Smooth muscle cell (in vitro differentiated cells): Measurements from ENCODE around the gene FUNDC1. TPM values are rescaled to one million over a fixed set of nuclear protein-coding genes. Genes with fewer than 3 reads are reported as not detected.
"Not testable (repeated sequence)": the region's sequence is repeated elsewhere in the genome, so short reads cannot be mapped to it uniquely, and the experiment has no call there.

ENCODE experiments used
- DNase-seq: peaks from one replicate; lab custom pipeline; 2025; ENCODE audit not compliant: unreplicated experiment; lab: John Stamatoyannopoulos, UW
- H2AFZ ChIP-seq: fragments of 200-600 bp; sonication (generic); 2 replicates; pipeline ENCODE4 v1.6.0; 2016; ENCODE audit warnings: antibody characterized with exemption, low read depth, mild to moderate bottlenecking
- H3F3A ChIP-seq: fragments of 200-600 bp; sonication (generic); 2 replicates; pipeline ENCODE4 v1.6.0; 2017; ENCODE audit warnings: antibody characterized with exemption, low read depth
- H3K27ac ChIP-seq: fragments of 200-600 bp; sonication (generic); 2 replicates; pipeline ENCODE4 v1.5.1; 2016; ENCODE audit warnings: low read depth, mild to moderate bottlenecking
- H3K27me3 ChIP-seq: fragments of 200-600 bp; sonication (generic); 2 replicates; pipeline ENCODE4 v1.6.1; 2016; ENCODE audit warnings: low read depth, mild to moderate bottlenecking
- H3K36me3 ChIP-seq: fragments of 200-600 bp; sonication (generic); 2 replicates; pipeline ENCODE4 v1.5.1; 2016; ENCODE audit warnings: low read depth
- H3K4me1 ChIP-seq: fragments of 200-600 bp; sonication (generic); 2 replicates; pipeline ENCODE4 v1.5.1; 2016; ENCODE audit warnings: low read depth
- H3K4me2 ChIP-seq: fragments of 200-600 bp; sonication (generic); 2 replicates; pipeline ENCODE4 v1.6.0; 2016; ENCODE audit warnings: mild to moderate bottlenecking
- H3K4me3 ChIP-seq: fragments of 200-600 bp; sonication (generic); 2 replicates; pipeline ENCODE4 v1.5.1; 2016; ENCODE audit warnings: mild to moderate bottlenecking
- H3K79me2 ChIP-seq: fragments of 200-600 bp; sonication (generic); 2 replicates; pipeline ENCODE4 v1.6.0; 2016; ENCODE audit warnings: low read depth, mild to moderate bottlenecking
- H3K9ac ChIP-seq: fragments of 200-600 bp; sonication (generic); 2 replicates; pipeline ENCODE4 v1.6.0; 2016; ENCODE audit warnings: low read depth
- H3K9me3 ChIP-seq: fragments of 200-600 bp; sonication (generic); replicated peaks from 2 replicates; pipeline ENCODE4 v1.5.1; 2016; ENCODE audit warnings: low read depth
- H4K20me1 ChIP-seq: fragments of 200-600 bp; sonication (generic); 2 replicates; pipeline ENCODE4 v1.6.0; 2016; ENCODE audit warnings: low read depth
- CTCF ChIP-seq: fragments of 200-600 bp; sonication (generic); IDR thresholded peaks from 2 replicates; pipeline ENCODE4 v1.5.1; 2017; ENCODE audit warnings: borderline replicate concordance, mild to moderate bottlenecking, antibody characterized with exemption; ENCODE audit not compliant: insufficient read depth, poor library complexity, severe bottlenecking
- WGBS: methylation state at CpG from one replicate; pipeline ENCODE4 v1.1.7; 2016; ENCODE audit warnings: low lambda C conversion rate; 5-methylcytosine and 5-hydroxymethylcytosine counted together
- polyA plus RNA-seq: library from polyadenylated mRNA; unstranded; fragments of >200 nt; fragmentation: Nextera tagmentation; extraction: Ambion mirVana; gene quantifications from 2 replicates; pipeline ENCODE4 v1.2.1, GENCODE V29; 2016
- total RNA-seq: library from RNA; depleted of rRNA; stranded (reverse); fragments of >200 nt; gene quantifications from 2 replicates; pipeline ENCODE4 v1.2.3, GENCODE V29; 2014

The FUNDC1 gene
- total and polyA plus RNA-seq, 2 experiments from 2014 or later: 16.8 to 21.6 TPM

GRCh38 chrX:44550563-44550962, 7.9 kb upstream of the FUNDC1 start:
- no peak for DNase-seq
- no peaks in the 10 kb centered on the region for H3K79me2 ChIP-seq
- no peaks in the 10 kb centered on the region for H3K4me1 ChIP-seq
- 75% methylated on average over 5 of the region's 5 CpGs for WGBS
- H3K9ac ChIP-seq: no peak overlapping the region
- no peak overlapping the region for H3K4me3 ChIP-seq
- H4K20me1 ChIP-seq: no peaks in the 10 kb centered on the region
- no peak overlapping the region for H3K4me2 ChIP-seq
- H2AFZ ChIP-seq: no peak overlapping the region
- TF ChIP-seq CTCF: no peak
- H3K27me3 ChIP-seq: no peaks in the 10 kb centered on the region
- H3F3A ChIP-seq: no peaks in the 10 kb centered on the region
- H3K9me3 ChIP-seq: no peaks in the 10 kb centered on the region
- H3K36me3 ChIP-seq: no peaks in the 10 kb centered on the region
- H3K27ac ChIP-seq: no peak overlapping the region

GRCh38 chrX:44545454-44545853, 2.8 kb upstream of the FUNDC1 start:
- H3K4me1 ChIP-seq, DNase-seq, H3K4me3 ChIP-seq, H4K20me1 ChIP-seq, H3F3A ChIP-seq, H3K27me3 ChIP-seq, H3K9ac ChIP-seq, H3K36me3 ChIP-seq, H3K4me2 ChIP-seq, H3K9me3 ChIP-seq, H3K27ac ChIP-seq, H2AFZ ChIP-seq: not testable (repeated sequence)
- H3K79me2 ChIP-seq: peaks cover 13% of the 10 kb centered on the region
- 95% methylated on average over 5 of the region's 5 CpGs for WGBS

GRCh38 chrX:44544036-44544435, 1.4 kb upstream of the FUNDC1 start:
- H4K20me1 ChIP-seq: no peaks in the 10 kb centered on the region
- H3K79me2 ChIP-seq: peaks cover 19% of the 10 kb centered on the region
- no peak overlapping the region for H3K4me2 ChIP-seq
- H3K9me3 ChIP-seq: no peaks in the 10 kb centered on the region
- TF ChIP-seq CTCF: no peak
- no peak overlapping the region for H3K27ac ChIP-seq
- no peak overlapping the region for H3K4me3 ChIP-seq
- H2AFZ ChIP-seq: no peak overlapping the region
- no peak for DNase-seq
- H3K36me3 ChIP-seq: no peaks in the 10 kb centered on the region
- no peak overlapping the region for H3K9ac ChIP-seq
- no peaks in the 10 kb centered on the region for H3K4me1 ChIP-seq
- H3K27me3 ChIP-seq: no peaks in the 10 kb centered on the region
- WGBS: 86% methylated on average over 6 of the region's 6 CpGs
- no peaks in the 10 kb centered on the region for H3F3A ChIP-seq

- no peaks in the 10 kb centered on the region for H4K20me1 ChIP-seq
- H3K79me2 ChIP-seq: peaks cover 16% of the 10 kb centered on the region
- H3K27ac ChIP-seq: no peak overlapping the region
- H3K36me3 ChIP-seq: no peaks in the 10 kb centered on the region
- no peaks in the 10 kb centered on the region for H3K4me1 ChIP-seq
- no peak overlapping the region for H2AFZ ChIP-seq
- DNase-seq: no peak
- H3K27me3 ChIP-seq: no peaks in the 10 kb centered on the region
- TF ChIP-seq CTCF: no peak
- no peaks in the 10 kb centered on the region for H3F3A ChIP-seq
- no peak overlapping the region for H3K4me3 ChIP-seq
- no peak overlapping the region for H3K4me2 ChIP-seq
- H3K9me3 ChIP-seq: no peaks in the 10 kb centered on the region
- H3K9ac ChIP-seq: no peak overlapping the region
- WGBS: 89% methylated on average over 6 of the region's 6 CpGs
Measured at GRCh38 chrX:44536198-44536597, 6.5 kb downstream of the FUNDC1 start.
